ENCODE data around the gene LONRF2. TPM values are rescaled to one million over a fixed set of nuclear protein-coding genes. Genes with fewer than 3 reads are reported as not detected.

The LONRF2 gene
- total and polyA plus RNA-seq, 2 experiments from 2014 or later, result under 0.01 TPM; not detected in 1

DNA sequence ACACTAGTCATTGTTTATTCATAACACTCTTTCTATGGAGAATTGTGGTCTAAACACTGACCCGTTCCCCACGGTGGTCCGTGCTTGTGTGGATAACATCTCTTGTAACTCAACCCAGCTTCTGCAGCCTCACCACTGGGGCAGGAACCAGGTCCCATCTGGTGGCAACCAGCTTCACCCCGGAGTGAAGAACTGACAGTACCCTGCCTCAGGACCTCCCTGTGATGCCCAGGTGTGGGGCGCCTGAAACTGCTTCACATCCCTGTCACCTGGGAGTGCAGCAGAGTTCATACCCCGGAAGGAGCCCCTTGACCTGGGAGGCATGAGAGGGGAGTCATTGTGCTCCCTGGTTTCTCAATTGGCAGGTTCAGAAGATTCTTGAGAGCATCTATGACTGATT, 81.1 kb downstream of the LONRF2 start:
- in situ Hi-C loops (cut with MboI), result loop anchor here (5.0 kb wide), 1 partner anchor 524 kb away; no protein-coding TSS in a partner anchor
- no peaks in the 10 kb centered on the region for H3K79me2 ChIP-seq (ENCODE audit: insufficient read depth)
- no peak overlapping the region for H3K4me3 ChIP-seq
- H3K27ac ChIP-seq, result no peak overlapping the region
- H3K4me2 ChIP-seq (ENCODE audit: unreplicated experiment), result no peak overlapping the region
- peaks cover 10% of the 10 kb centered on the region for H3K27me3 ChIP-seq (replicated peaks; ENCODE audit: insufficient read depth)
- H3K9me2 ChIP-seq (ENCODE audit: insufficient read depth), result no peaks in the 10 kb centered on the region
- H4K20me1 ChIP-seq (ENCODE audit: insufficient read depth), result no peaks in the 10 kb centered on the region
- TF ChIP-seq EZH2phosphoT487 (IDR thresholded peaks at IDR 0.05; ENCODE audit: insufficient read depth, low read depth) (no peak), EZH2 (IDR thresholded peaks at IDR 0.05; ENCODE audit: insufficient read depth, poor library complexity, severe bottlenecking) (no peak)
- DNase-seq, result no peak
- 61 to 69% methylated on average over 6 of the region's 6 CpGs for WGBS, 2 experiments (ENCODE audit: low coverage in 1 of 2, low lambda C conversion rate in 2 of 2, missing lambda C conversion rate in 2 of 2)
- no peak overlapping the region for H3K9ac ChIP-seq
- H3F3A ChIP-seq (ENCODE audit: insufficient read depth), result 0 out of 2 replicates have a peak, but pooled peaks cover 13% of the 10 kb centered on the region
- peaks cover 9% of the 10 kb centered on the region for H3K4me1 ChIP-seq (ENCODE audit: insufficient read depth)
- H3K36me3 ChIP-seq (ENCODE audit: low read depth), result no peaks in the 10 kb centered on the region
- H3K9me3 ChIP-seq (ENCODE audit: low read depth), result no peaks in the 10 kb centered on the region
- no peak overlapping the region for H2AFZ ChIP-seq

DNA sequence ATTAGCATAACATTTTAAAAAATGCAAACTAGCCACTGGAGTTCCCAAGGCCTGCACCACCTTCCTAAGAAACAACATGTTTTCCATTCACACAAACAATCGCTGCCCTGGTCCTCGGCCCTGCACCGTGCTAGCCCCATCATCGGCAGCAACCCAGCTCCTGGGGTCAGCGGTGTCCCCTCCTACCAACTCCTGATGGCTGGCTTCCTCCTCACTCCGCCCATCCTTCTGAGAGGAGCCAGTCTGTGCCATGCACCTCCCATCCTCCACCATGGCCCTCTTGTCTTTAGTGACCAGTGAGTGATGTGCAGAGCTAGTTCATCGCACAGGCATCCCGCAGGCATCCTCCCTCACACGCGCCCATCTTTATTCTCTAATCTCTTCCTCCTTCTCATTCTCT, 81.9 kb downstream of the LONRF2 start:
- Histone ChIP-seq H3K36me3 (ENCODE audit: low read depth) (no peaks in the 10 kb centered on the region), H3K4me2 (ENCODE audit: unreplicated experiment) (no peak overlapping the region), H3K9me2 (ENCODE audit: insufficient read depth) (no peaks in the 10 kb centered on the region), H3K9ac (no peak overlapping the region), H3K4me3 (no peak overlapping the region), H3K27ac (no peak overlapping the region), H2AFZ (no peak overlapping the region), H4K20me1 (ENCODE audit: insufficient read depth) (no peaks in the 10 kb centered on the region), H3K4me1 (ENCODE audit: insufficient read depth) (peaks cover 3% of the 10 kb centered on the region), H3K9me3 (ENCODE audit: low read depth) (no peaks in the 10 kb centered on the region), H3K79me2 (ENCODE audit: insufficient read depth) (no peaks in the 10 kb centered on the region), H3K27me3 (replicated peaks; ENCODE audit: insufficient read depth) (peaks cover 10% of the 10 kb centered on the region), H3F3A (ENCODE audit: insufficient read depth) (0 out of 2 replicates have a peak, but pooled peaks cover 8% of the 10 kb centered on the region)
- no peak for TF ChIP-seq EZH2phosphoT487 (IDR thresholded peaks at IDR 0.05; ENCODE audit: insufficient read depth, low read depth)
- TF ChIP-seq EZH2 (IDR thresholded peaks at IDR 0.05; ENCODE audit: insufficient read depth, poor library complexity, severe bottlenecking), result no peak
- in situ Hi-C loops (cut with MboI), result loop anchor here (5.0 kb wide), 1 partner anchor 523 kb away; no protein-coding TSS in a partner anchor
- no peak for DNase-seq
- 91 to 92% methylated on average over 10 of the region's 10 CpGs for WGBS, 2 experiments (ENCODE audit: low coverage in 1 of 2, low lambda C conversion rate in 2 of 2, missing lambda C conversion rate in 2 of 2)

DNA sequence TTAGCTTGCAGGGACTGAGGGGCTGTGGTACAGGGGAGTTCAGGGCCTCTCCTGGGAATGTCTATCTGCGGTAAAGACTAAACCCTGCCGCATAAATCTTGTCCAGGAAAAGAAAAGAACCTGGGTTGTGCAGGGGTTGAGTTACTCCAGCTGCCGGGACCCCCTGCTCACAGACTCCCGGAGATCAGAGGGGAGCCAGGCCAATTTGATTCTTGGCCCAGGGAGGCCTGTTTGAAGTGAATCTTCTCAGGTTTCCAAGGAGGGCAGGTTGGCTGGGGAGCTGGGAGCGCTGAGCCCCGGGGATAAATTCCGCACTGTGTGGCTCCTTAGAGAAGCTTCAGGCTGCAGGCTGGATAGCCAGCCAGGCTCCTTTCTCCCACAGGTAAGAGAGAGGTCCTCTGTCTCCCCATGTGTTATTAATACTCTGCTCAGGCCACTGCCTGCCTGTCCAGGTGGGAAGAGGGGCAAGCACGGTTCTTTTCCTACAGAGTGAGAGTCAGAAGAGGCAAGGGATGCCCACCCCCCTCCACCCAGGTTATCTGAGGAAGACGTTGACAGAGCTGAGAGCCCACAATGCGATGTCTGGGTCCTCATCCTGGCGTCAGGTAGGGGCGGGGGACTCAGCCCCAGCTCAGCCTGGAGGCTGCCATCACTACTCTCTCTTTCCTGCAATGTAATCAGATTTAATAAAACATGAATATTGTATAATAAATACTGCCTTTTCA, 82.7 kb downstream of the LONRF2 start:
- H3K4me3 ChIP-seq, result no peak overlapping the region
- in situ Hi-C loops (cut with MboI), result loop anchor here (5.0 kb wide), 1 partner anchor 522 kb away; no protein-coding TSS in a partner anchor
- WGBS, 2 experiments (ENCODE audit: low coverage in 1 of 2, low lambda C conversion rate in 2 of 2, missing lambda C conversion rate in 2 of 2), result 77 to 80% methylated on average over 12 of the region's 12 CpGs
- peaks cover under 1% of the 10 kb centered on the region; the same call in 1 of the 2 replicates for H3F3A ChIP-seq (ENCODE audit: insufficient read depth)
- H3K4me1 ChIP-seq (ENCODE audit: insufficient read depth), result no peaks in the 10 kb centered on the region
- TF ChIP-seq EZH2phosphoT487 (IDR thresholded peaks at IDR 0.05; ENCODE audit: insufficient read depth, low read depth) (no peak), EZH2 (IDR thresholded peaks at IDR 0.05; ENCODE audit: insufficient read depth, poor library complexity, severe bottlenecking) (no peak)
- no peaks in the 10 kb centered on the region for H3K9me2 ChIP-seq (ENCODE audit: insufficient read depth)
- DNase-seq, result no peak
- H3K36me3 ChIP-seq (ENCODE audit: low read depth), result no peaks in the 10 kb centered on the region
- H3K4me2 ChIP-seq (ENCODE audit: unreplicated experiment), result no peak overlapping the region
- no peak overlapping the region for H2AFZ ChIP-seq
- H4K20me1 ChIP-seq (ENCODE audit: insufficient read depth), result no peaks in the 10 kb centered on the region
- no peaks in the 10 kb centered on the region for H3K9me3 ChIP-seq (ENCODE audit: low read depth)
- H3K27me3 ChIP-seq (replicated peaks; ENCODE audit: insufficient read depth), result peaks cover 10% of the 10 kb centered on the region
- H3K79me2 ChIP-seq (ENCODE audit: insufficient read depth), result no peaks in the 10 kb centered on the region
- no peak overlapping the region for H3K27ac ChIP-seq
- H3K9ac ChIP-seq, result no peak overlapping the region

DNA sequence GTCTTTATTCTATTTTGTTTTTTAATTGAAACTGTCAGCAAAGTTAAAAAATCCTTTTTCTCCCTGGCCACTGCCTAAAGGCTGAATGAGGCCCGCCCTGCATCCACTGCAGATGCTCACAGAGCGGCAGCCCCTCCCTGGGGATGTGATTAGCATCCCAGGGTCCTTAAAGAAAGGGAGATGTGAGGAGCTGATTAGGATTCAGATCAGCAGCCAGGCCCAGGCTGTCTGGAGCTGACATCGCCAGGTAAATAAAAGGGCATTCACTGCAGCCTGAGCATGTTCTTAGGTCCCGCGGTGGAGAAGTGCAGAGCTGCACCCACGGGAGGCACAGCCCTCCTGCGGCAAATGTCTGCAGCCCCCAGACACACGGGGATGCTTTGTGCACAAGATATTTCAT, 83.8 kb downstream of the LONRF2 start:
- in situ Hi-C loops (cut with MboI), result no loop called here
- Histone ChIP-seq H3K9me2 (ENCODE audit: insufficient read depth) (no peaks in the 10 kb centered on the region), H2AFZ (no peak overlapping the region), H3K79me2 (ENCODE audit: insufficient read depth) (no peaks in the 10 kb centered on the region), H3K27ac (no peak overlapping the region), H4K20me1 (ENCODE audit: insufficient read depth) (no peaks in the 10 kb centered on the region), H3K9ac (no peak overlapping the region), H3K27me3 (replicated peaks; ENCODE audit: insufficient read depth) (peaks cover 10% of the 10 kb centered on the region), H3K4me2 (ENCODE audit: unreplicated experiment) (no peak overlapping the region), H3K9me3 (ENCODE audit: low read depth) (no peaks in the 10 kb centered on the region), H3K36me3 (ENCODE audit: low read depth) (no peaks in the 10 kb centered on the region), H3K4me3 (no peak overlapping the region), H3F3A (ENCODE audit: insufficient read depth) (peaks cover 8% of the 10 kb centered on the region; the same call in 1 of the 2 replicates), H3K4me1 (ENCODE audit: insufficient read depth) (peaks cover 6% of the 10 kb centered on the region; the same call in 1 of the 2 replicates)
- whole genome bisulfite sequencing, 2 experiments (ENCODE audit: low coverage in 1 of 2, low lambda C conversion rate in 2 of 2, missing lambda C conversion rate in 2 of 2), result 70 to 74% methylated on average over 8 of the region's 8 CpGs
- DNase-seq, result no peak
- TF ChIP-seq EZH2phosphoT487 (IDR thresholded peaks at IDR 0.05; ENCODE audit: insufficient read depth, low read depth), result no peak
- no peak for TF ChIP-seq EZH2 (IDR thresholded peaks at IDR 0.05; ENCODE audit: insufficient read depth, poor library complexity, severe bottlenecking)

All from GM23248 (cell line).